Loucy (cell line): Measurements from ENCODE around the gene MALAT1.

Source experiments
- H2AFZ ChIP-seq: fragments of 200-600 bp; sonication (generic); 2 replicates; pipeline ENCODE4 v1.6.0; 2016; ENCODE audit warnings: antibody characterized with exemption, mild to moderate bottlenecking, low read length, moderate library complexity
- H3F3A ChIP-seq: fragments of 200-600 bp; 2 replicates; pipeline ENCODE4 v1.6.0; 2016; ENCODE audit warnings: antibody characterized with exemption, low read depth, mild to moderate bottlenecking
- H3K27me3 ChIP-seq: fragments of 200-600 bp; sonication (generic); 2 replicates; pipeline ENCODE4 v1.6.1; 2014; ENCODE audit warnings: low read length, mild to moderate bottlenecking; ENCODE audit not compliant: insufficient read depth, poor library complexity, severe bottlenecking
- H3K36me3 ChIP-seq: fragments of 200-600 bp; sonication (generic); 2 replicates; pipeline ENCODE4 v1.6.1; 2016; ENCODE audit warnings: low read length; ENCODE audit not compliant: insufficient read depth
- H3K4me1 ChIP-seq: fragments of 200-600 bp; sonication (generic); 2 replicates; pipeline ENCODE4 v1.5.1; 2014; ENCODE audit warnings: low read length, mild to moderate bottlenecking; ENCODE audit not compliant: insufficient read depth, poor library complexity, severe bottlenecking
- H3K4me2 ChIP-seq: fragments of 200-600 bp; sonication (generic); 2 replicates; pipeline ENCODE4 v1.6.0; 2014; ENCODE audit warnings: antibody characterized with exemption, low read length, low read depth, mild to moderate bottlenecking; ENCODE audit not compliant: poor library complexity, severe bottlenecking
- H3K4me3 ChIP-seq: fragments of 200-600 bp; sonication (generic); 2 replicates; pipeline ENCODE4 v1.5.1; 2014; ENCODE audit warnings: low read length, mild to moderate bottlenecking, mixed read lengths; ENCODE audit not compliant: poor library complexity, severe bottlenecking
- H3K79me2 ChIP-seq: fragments of 200-600 bp; sonication (generic); 2 replicates; pipeline ENCODE4 v1.6.1; 2014; ENCODE audit warnings: low read length; ENCODE audit not compliant: insufficient read depth
- H3K9ac ChIP-seq: fragments of 200-600 bp; sonication (generic); 2 replicates; pipeline ENCODE4 v1.6.0; 2014; ENCODE audit warnings: mild to moderate bottlenecking, low read depth, low read length, moderate library complexity; ENCODE audit not compliant: poor library complexity, severe bottlenecking
- H3K9me2 ChIP-seq: fragments of 200-600 bp; sonication (generic); replicated peaks from 2 replicates; pipeline ENCODE4 v1.6.1; 2016; ENCODE audit warnings: low read depth, low read length, mixed read lengths
- H3K9me3 ChIP-seq: fragments of 200-600 bp; sonication (generic); 2 replicates; pipeline ENCODE4 v1.6.1; 2014; ENCODE audit warnings: mild to moderate bottlenecking, antibody characterized with exemption, low read length, low read depth; ENCODE audit not compliant: insufficient read depth
- H4K20me1 ChIP-seq: fragments of 200-600 bp; sonication (generic); 2 replicates; pipeline ENCODE4 v1.6.0; 2014; ENCODE audit warnings: antibody characterized with exemption, low read length, mild to moderate bottlenecking; ENCODE audit not compliant: insufficient read depth, poor library complexity, severe bottlenecking
- CTCF ChIP-seq: fragments of 200-600 bp; sonication (generic); conservative IDR thresholded peaks from 2 replicates; pipeline ENCODE4 v1.5.1; 2014; ENCODE audit warnings: mild to moderate bottlenecking, antibody characterized with exemption, low read length
- EZH2phosphoT487 ChIP-seq: fragments of 200-600 bp; IDR thresholded peaks from 2 replicates; pipeline ENCODE4 v1.6.1; 2018; ENCODE audit warnings: antibody characterized with exemption, mild to moderate bottlenecking, moderate library complexity, borderline replicate concordance

Gene MALAT1

GRCh38 chr11:65499713-65500386 lies 1.0 kb downstream of the MALAT1 start:
- peaks cover 44% of the 10 kb centered on the region for H3F3A ChIP-seq
- peaks cover 42% of the 10 kb centered on the region for H3K4me1 ChIP-seq
- H2AFZ ChIP-seq: no peak overlapping the region
- peaks cover 57% of the 10 kb centered on the region for H4K20me1 ChIP-seq
- peak overlapping the region; percentile 95 for H3K4me3 ChIP-seq
- peaks cover 47% of the 10 kb centered on the region for H3K36me3 ChIP-seq
- peaks cover 54% of the 10 kb centered on the region for H3K27me3 ChIP-seq
- H3K9me2 ChIP-seq: no peaks in the 10 kb centered on the region
- H3K9ac ChIP-seq: peak overlapping the region; percentile 100
- peak overlapping the region; percentile 98 for H3K4me2 ChIP-seq
- H3K79me2 ChIP-seq: peaks cover 90% of the 10 kb centered on the region
- no peaks in the 10 kb centered on the region for H3K9me3 ChIP-seq
- TF ChIP-seq CTCF (no peak), EZH2phosphoT487 (no peak)

DNA sequence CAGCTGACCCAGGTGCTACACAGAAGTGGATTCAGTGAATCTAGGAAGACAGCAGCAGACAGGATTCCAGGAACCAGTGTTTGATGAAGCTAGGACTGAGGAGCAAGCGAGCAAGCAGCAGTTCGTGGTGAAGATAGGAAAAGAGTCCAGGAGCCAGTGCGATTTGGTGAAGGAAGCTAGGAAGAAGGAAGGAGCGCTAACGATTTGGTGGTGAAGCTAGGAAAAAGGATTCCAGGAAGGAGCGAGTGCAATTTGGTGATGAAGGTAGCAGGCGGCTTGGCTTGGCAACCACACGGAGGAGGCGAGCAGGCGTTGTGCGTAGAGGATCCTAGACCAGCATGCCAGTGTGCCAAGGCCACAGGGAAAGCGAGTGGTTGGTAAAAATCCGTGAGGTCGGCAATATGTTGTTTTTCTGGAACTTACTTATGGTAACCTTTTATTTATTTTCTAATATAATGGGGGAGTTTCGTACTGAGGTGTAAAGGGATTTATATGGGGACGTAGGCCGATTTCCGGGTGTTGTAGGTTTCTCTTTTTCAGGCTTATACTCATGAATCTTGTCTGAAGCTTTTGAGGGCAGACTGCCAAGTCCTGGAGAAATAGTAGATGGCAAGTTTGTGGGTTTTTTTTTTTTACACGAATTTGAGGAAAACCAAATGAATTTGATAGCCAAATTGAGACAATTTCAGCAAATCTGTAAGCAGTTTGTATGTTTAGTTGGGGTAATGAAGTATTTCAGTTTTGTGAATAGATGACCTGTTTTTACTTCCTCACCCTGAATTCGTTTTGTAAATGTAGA lies 1.7 kb downstream of the MALAT1 start:
- Histone ChIP-seq H3K4me3 (peak overlapping the region; percentile 95), H3K9ac (peak overlapping the region; percentile 100), H3F3A (peaks cover 52% of the 10 kb centered on the region), H4K20me1 (peaks cover 64% of the 10 kb centered on the region), H3K27me3 (peaks cover 54% of the 10 kb centered on the region), H3K36me3 (peaks cover 55% of the 10 kb centered on the region), H2AFZ (no peak overlapping the region), H3K4me1 (peaks cover 49% of the 10 kb centered on the region), H3K9me2 (no peaks in the 10 kb centered on the region), H3K79me2 (peaks cover 92% of the 10 kb centered on the region), H3K9me3 (no peaks in the 10 kb centered on the region), H3K4me2 (peak overlapping the region; percentile 98)
- no peak for TF ChIP-seq EZH2phosphoT487
- TF ChIP-seq CTCF: no peak

DNA sequence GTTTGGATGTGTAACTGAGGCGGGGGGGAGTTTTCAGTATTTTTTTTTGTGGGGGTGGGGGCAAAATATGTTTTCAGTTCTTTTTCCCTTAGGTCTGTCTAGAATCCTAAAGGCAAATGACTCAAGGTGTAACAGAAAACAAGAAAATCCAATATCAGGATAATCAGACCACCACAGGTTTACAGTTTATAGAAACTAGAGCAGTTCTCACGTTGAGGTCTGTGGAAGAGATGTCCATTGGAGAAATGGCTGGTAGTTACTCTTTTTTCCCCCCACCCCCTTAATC lies 2.3 kb downstream of the MALAT1 start:
- H3K79me2 ChIP-seq: peaks cover 92% of the 10 kb centered on the region
- H3K4me2 ChIP-seq: peak overlapping the region; percentile 98
- peaks cover 54% of the 10 kb centered on the region for H3K27me3 ChIP-seq
- H3K4me1 ChIP-seq: peaks cover 49% of the 10 kb centered on the region
- H3K9ac ChIP-seq: peak overlapping the region; percentile 100
- H3K36me3 ChIP-seq: peaks cover 60% of the 10 kb centered on the region
- H3K9me3 ChIP-seq: no peaks in the 10 kb centered on the region
- peak overlapping the region; percentile 95 for H3K4me3 ChIP-seq
- peaks cover 70% of the 10 kb centered on the region for H4K20me1 ChIP-seq
- TF ChIP-seq CTCF (no peak), EZH2phosphoT487 (no peak)
- no peak overlapping the region for H2AFZ ChIP-seq
- peaks cover 57% of the 10 kb centered on the region for H3F3A ChIP-seq
- H3K9me2 ChIP-seq: no peaks in the 10 kb centered on the region
